AG04450 (cell line): ENCODE results near the gene LMX1A. TPM values are rescaled to one million over a fixed set of nuclear protein-coding genes. Genes with fewer than 3 reads are reported as not detected.

Source experiments
- CTCF ChIA-PET: fragments of 300-600, 350-600 bp; formaldehyde crosslinking; extraction: SDS; loops from one replicate; lab custom pipeline; 2022; ENCODE audit warnings: antibody characterized with exemption, inconsistent platforms; lab: Charles Lee
- POLR2A ChIA-PET: fragments of 350-600 bp; formaldehyde crosslinking; extraction: SDS; loops from one replicate; lab custom pipeline; 2021; ENCODE audit warnings: antibody characterized with exemption, inconsistent platforms; lab: Yijun Ruan, JAX
- DNase-seq: peaks from one replicate; pipeline ENCODE4 v3.0.0-alpha.2; 2011; ENCODE audit warnings: low read depth, low spot score
- H3K27ac ChIP-seq: one replicate; pipeline ENCODE4 v1.5.1; 2012; ENCODE audit warnings: low read depth, low read length, control low read depth
- H3K27me3 ChIP-seq: one replicate; pipeline ENCODE4 v1.6.0; 2012; ENCODE audit warnings: low read length; ENCODE audit not compliant: control insufficient read depth, insufficient read depth
- H3K4me3 ChIP-seq: 2 replicates; pipeline ENCODE4 v1.5.1; 2011; ENCODE audit warnings: mild to moderate bottlenecking, low read depth, low read length, control low read depth
- H3K9me3 ChIP-seq: 2 replicates; pipeline ENCODE4 v1.5.1; 2012; ENCODE audit warnings: low read length; ENCODE audit not compliant: control insufficient read depth, insufficient read depth
- polyA plus RNA-seq: library from polyadenylated mRNA; depleted of rRNA; stranded (reverse); fragments of >200 nt; gene quantifications from 2 replicates; pipeline ENCODE4 v1.2.3, GENCODE V29; 2011
- TF ChIP-seq, protein P1 (sequence below): IDR thresholded peaks from 2 replicates; pipeline ENCODE4 v1.5.1; 2011; ENCODE audit warnings: low read depth, low read length, control low read depth, inconsistent platforms

LMX1A gene
- polyA plus RNA-seq, 1 experiment = not detected

DNA sequence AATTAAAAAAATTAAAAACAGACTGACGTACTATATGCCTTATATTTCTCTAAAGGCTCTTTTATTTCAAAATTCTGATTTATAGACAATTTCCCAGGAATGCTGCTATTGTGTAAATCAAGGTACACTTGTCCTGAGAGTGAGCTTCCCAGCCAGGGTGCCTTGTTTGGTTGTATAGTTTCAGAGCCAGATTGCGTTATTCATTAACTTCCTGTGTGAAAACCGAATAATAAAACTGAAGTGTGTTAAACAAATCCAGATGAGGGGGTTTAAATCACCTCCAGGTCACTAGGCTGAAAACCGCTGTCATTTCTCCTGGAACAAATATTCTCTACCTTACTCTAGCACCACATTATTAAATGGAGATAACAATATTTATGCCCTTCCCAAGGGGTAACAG lies 68.7 kb downstream of the LMX1A start:
- Histone ChIP-seq H3K27me3 (no peaks in the 10 kb centered on the region), H3K27ac (no peak overlapping the region), H3K4me3 (no peak overlapping the region), H3K9me3 (no peaks in the 10 kb centered on the region)
- TF ChIP-seq, protein P1, sequence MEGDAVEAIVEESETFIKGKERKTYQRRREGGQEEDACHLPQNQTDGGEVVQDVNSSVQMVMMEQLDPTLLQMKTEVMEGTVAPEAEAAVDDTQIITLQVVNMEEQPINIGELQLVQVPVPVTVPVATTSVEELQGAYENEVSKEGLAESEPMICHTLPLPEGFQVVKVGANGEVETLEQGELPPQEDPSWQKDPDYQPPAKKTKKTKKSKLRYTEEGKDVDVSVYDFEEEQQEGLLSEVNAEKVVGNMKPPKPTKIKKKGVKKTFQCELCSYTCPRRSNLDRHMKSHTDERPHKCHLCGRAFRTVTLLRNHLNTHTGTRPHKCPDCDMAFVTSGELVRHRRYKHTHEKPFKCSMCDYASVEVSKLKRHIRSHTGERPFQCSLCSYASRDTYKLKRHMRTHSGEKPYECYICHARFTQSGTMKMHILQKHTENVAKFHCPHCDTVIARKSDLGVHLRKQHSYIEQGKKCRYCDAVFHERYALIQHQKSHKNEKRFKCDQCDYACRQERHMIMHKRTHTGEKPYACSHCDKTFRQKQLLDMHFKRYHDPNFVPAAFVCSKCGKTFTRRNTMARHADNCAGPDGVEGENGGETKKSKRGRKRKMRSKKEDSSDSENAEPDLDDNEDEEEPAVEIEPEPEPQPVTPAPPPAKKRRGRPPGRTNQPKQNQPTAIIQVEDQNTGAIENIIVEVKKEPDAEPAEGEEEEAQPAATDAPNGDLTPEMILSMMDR = no peak
- CTCF ChIA-PET = no interaction called here
- POLR2A ChIA-PET = no interaction called here
- no peak for DNase-seq

DNA sequence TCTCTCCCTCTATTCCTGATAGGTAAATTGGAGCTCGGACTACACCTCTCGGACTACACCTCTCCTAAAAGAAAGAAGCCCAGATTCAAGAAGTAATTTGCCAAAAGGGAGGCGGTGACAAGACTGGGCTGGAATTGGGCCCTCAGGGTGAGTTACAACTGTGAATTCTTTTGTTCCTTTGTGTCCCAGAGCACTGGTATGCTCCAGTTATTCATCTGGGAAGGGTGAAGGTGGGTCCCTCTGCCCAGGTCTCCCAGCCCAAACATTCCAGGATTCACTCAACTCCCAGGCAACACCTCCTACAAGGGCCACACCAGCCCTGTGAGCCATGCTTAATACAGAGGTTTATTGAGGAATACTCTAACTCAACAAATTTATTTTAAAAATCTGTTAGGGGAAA lies 69.2 kb downstream of the LMX1A start:
- Histone ChIP-seq H3K4me3 (no peak overlapping the region), H3K9me3 (no peaks in the 10 kb centered on the region), H3K27ac (no peak overlapping the region), H3K27me3 (no peaks in the 10 kb centered on the region)
- POLR2A ChIA-PET = no interaction called here
- no peak for DNase-seq
- CTCF ChIA-PET = no interaction called here
- TF ChIP-seq, protein P1 = no peak

DNA sequence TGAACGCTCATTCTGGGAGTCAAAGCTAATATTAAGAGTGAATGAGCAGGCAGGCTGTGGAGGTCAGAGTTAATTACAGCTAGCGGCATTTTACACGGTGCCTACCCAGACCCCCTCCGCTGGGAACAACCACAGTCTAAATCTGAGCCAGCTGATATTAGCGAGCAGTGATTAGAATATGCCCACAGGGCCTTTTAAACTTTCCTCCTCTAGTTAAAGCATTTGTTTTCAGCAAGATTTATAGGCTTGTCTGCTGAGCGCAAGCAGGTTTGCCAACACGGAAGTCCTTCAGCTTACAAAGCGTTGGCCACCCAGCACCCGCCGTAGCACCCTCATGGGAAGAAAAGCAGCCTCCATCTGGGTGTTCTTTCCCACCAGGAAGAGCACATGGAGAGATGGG lies 72.1 kb downstream of the LMX1A start:
- POLR2A ChIA-PET = no interaction called here
- H3K9me3 ChIP-seq = no peaks in the 10 kb centered on the region
- no peak overlapping the region for H3K4me3 ChIP-seq
- H3K27me3 ChIP-seq = no peaks in the 10 kb centered on the region
- TF ChIP-seq, protein P1 = no peak
- no peak for DNase-seq
- CTCF ChIA-PET = no interaction called here
- H3K27ac ChIP-seq = no peak overlapping the region

DNA sequence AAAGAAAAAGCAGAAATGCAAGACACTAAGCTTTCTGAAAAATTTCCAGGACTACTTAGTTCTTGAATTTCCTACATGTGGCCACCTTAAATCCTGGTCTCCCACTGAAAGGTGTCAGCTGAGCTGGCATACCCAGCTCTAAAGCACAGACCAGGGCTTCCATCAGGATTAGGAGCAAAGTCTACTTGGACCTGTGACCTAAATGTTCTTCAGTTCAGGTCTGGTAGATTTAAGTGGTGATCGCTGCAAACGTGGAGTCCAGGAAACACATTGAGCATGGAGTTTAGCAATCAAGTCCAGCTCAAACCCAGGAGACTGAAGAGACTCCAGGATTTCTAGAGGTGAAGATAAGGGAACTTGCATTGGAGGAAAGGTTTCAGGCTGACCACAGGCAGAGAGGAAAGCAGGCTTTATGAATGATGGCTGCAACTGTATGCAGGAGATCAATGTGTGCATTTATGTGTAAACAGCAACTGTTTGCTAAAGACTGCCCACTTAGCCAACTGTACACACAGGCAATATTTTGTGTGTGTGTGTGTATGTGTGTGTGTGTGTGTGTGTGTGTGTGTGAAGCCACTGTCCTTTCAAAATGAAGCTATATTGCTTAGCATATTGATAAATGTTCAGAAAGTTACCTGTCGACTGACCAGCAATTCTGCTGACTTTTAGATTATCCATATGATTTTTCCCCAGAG lies 75.2 kb downstream of the LMX1A start:
- DNase-seq = no peak
- CTCF ChIA-PET = no interaction called here
- no peaks in the 10 kb centered on the region for H3K9me3 ChIP-seq
- no peak overlapping the region for H3K4me3 ChIP-seq
- TF ChIP-seq, protein P1 = no peak
- no peaks in the 10 kb centered on the region for H3K27me3 ChIP-seq
- no peak overlapping the region for H3K27ac ChIP-seq
- POLR2A ChIA-PET = no interaction called here

DNA sequence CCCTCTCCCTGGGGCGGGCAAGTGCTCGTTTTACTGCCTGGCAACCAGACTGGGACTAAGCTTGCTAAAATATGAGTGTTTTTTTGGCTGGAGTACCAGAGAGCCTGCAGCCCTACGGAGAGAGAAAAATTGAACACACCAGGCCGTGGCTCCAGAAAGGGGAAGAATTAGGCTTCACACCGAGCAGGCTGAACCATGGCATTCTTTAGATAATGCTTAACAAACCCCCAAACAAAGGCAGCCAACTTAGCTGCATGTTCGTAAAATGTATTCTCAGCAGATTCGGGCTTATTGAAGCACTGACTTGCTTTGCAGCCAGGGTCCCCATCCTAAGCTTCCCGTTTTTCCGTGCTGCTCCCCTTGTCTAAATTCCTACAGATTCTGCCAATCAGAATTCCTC lies 76.6 kb downstream of the LMX1A start:
- Histone ChIP-seq H3K9me3 (no peaks in the 10 kb centered on the region), H3K4me3 (no peak overlapping the region), H3K27me3 (no peaks in the 10 kb centered on the region), H3K27ac (no peak overlapping the region)
- ChIA-PET CTCF (no interaction called here), POLR2A (no interaction called here)
- DNase-seq = no peak
- TF ChIP-seq, protein P1 = no peak
